ENCODE data around the gene NEURL4.

NEURL4 gene

DNA sequence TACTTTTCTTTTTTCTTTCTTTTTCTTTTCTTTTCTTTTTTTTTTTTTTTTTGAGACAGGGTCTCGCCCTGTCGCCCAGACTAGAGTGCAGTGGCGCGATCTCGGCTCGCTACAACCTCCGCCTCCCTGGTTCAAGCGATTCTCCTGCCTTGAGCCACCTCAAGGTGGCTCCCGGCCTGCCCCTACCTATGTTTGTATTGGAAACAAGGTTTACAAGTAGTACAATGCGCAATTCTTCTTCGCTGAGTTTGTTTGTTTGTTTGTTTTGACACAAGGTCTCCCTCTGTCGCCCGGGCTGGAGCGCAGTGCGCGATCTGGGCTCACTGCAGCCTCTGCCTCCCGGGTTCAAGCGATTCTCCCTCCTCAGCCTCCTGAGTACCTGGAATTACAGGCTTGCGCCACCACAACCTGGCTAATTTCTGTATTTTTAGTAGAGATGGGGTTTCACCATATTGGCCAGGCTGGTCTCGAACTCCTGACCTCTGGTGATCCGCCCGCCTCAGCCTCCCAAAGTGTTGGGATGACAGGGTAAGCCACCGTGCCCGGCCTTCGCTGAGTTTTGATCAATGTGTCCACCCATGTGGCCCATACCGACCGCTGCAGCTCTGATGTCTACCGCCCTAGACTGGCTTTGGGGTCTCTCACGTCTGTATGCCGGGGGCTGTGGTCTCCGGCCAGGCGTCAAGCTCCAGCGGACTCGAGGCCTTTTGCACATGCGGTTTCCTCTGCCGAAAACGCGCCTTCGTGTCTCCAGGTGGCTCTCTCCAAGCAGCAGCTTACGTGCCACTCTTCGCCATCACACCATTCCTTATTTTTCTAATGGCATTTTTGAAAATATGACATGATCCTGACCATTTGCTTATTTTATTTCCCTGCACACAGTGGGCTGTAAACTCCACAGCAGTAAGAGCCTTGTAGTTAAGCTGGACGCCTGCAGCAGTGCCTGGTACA is 33.6 kb downstream of the NEURL4 start:
- no peak for DNase-seq

DNA sequence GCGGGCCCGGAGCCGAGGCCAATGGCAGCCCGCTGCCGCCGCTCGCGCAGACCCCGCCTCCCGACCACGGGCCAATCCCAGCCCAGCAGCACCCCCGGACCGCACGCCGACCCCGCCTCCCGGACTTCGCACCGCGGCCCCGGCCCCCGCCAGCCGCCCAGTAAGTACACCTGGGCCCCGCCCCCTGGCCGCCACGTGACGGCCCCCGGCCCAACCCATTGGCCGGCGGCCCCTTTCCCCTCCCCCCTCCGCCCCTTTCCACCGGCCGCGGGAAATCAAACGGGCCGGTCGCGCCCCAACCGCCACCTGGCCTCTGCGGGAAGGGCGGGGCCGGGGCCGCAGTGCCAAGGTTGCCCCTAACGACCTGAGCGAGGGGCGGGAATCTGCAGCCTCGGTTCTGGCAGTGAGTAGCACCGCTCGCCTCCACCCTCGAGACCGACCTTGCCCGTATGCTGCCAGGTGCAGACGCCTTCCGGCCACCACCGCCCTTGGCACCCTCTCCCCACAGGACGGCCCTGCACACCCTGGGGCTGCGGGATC is 34.5 kb downstream of the NEURL4 start, which contains the start of gene YBX2:
Gene YBX2 (minus strand): TSS at position 26 of the 540 bp plus-strand sequence. CDS start 139 bp downstream, outside the sequence.
- peak; percentile 3 for DNase-seq

DNA sequence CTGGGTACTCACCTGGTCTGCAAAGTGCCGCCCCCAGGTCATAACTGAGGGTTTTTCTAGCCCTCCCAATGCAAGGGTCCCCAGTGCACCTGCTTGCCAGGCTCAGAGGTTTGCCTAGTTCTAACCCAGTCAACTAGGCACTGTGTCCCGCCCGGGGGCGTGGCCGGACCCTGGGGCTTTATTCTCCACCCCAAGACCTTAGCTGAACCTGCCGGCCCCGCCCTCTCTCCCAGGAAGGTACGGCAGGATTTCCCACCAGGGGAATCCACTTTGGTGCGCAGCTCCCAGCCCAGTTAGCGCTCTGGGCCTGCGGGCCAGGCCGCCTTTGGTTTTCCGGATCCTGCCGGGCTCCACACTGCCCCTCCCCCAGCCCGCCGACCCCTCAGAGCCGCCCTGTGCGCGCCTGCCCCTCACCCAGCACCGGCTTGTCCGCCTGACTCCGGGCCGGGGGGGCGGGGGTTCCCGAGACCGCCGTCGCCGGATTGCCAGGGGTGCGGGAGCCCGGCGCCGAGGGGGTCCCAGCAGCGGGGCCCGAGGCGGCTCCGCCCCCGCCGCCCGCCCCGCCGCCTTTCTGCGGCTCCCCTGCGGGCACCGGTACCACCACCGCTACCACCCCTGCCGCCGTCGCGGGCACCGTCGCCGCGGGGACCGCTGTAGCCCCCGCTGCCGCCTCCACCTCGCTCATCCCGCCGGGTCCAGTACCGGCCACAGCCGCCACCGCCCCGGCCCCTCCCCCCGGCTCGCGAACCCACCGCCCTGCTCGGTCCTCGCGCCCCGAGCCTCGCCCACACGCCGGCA is 35.1 kb downstream of the NEURL4 start:
- no peak for DNase-seq

DNA sequence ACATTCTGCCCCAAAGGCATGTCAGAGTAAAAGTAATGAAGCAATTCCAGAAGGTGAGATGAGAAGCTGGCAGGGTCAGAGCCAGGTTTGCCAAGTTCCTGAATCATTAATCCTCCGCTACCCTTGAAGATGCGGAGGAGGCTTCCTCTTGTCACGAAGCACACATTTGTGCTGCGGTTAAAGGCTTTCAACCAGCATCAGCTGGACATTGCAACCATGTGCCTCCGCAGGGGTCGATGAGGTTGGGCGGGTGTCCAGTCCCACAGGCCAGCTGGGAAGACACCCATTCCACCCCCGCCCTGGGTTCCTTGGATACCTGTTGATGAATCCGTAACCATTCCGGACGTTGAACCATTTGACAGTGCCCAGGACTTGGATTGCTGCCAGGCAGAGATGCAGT is 36.0 kb downstream of the NEURL4 start:
- DNase-seq, result no peak

- DNase-seq, result no peak
These were observed 36.4 kb downstream of the NEURL4 start for GRCh38 chr17:7292729-7293128.

GRCh38 chr17:7292194-7292593 is 36.9 kb downstream of the NEURL4 start:
- no peak for DNase-seq

- DNase-seq, result no peak
These were observed 38.5 kb downstream of the NEURL4 start for GRCh38 chr17:7290685-7291084.

- no peak for DNase-seq
These were observed 39.0 kb downstream of the NEURL4 start for GRCh38 chr17:7290166-7290565.

- no peak for DNase-seq
These were observed 39.7 kb downstream of the NEURL4 start for GRCh38 chr17:7289256-7290032.

DNA sequence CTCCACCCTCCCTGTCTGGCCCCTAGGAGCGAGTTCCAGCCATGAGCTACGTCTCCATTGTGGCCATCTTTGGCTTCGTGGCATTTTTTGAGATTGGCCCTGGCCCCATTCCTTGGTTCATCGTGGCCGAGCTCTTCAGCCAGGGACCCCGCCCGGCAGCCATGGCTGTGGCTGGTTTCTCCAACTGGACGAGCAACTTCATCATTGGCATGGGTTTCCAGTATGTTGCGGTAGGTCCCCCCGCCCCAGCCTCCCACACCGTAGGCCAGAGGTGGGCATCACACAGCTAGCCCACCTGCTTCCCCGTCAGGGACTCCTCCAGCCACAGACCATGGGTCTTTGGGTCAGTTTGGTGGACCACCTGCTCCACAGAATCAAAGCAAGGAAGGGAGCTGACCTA is 43.5 kb downstream of the NEURL4 start:
- DNase-seq, result no peak

- no peak for DNase-seq
These were observed 44.2 kb downstream of the NEURL4 start for GRCh38 chr17:7284911-7285310.

DNA sequence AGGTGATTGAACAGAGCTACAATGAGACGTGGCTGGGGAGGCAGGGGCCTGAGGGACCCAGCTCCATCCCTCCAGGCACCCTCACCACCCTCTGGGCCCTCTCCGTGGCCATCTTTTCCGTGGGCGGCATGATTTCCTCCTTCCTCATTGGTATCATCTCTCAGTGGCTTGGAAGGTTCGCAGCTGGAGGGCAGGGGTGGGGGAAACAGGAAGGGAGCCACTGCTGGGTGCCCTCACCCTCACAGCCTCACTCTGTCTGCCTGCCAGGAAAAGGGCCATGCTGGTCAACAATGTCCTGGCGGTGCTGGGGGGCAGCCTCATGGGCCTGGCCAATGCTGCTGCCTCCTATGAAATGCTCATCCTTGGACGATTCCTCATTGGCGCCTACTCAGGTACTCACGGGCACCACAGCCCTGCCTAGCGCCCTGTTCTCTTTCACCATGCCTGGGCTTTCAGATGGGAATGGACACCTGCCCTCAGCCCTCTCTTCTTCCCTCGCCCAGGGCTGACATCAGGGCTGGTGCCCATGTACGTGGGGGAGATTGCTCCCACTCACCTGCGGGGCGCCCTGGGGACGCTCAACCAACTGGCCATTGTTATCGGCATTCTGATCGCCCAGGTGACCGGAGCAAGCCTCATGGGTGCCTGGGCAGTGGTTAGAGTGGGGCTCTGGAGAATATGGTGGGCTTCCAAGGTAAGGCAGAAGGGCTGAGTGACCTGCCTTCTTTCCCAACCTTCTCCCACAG is 45.5 kb downstream of the NEURL4 start:
- DNase-seq, result no peak

DNA sequence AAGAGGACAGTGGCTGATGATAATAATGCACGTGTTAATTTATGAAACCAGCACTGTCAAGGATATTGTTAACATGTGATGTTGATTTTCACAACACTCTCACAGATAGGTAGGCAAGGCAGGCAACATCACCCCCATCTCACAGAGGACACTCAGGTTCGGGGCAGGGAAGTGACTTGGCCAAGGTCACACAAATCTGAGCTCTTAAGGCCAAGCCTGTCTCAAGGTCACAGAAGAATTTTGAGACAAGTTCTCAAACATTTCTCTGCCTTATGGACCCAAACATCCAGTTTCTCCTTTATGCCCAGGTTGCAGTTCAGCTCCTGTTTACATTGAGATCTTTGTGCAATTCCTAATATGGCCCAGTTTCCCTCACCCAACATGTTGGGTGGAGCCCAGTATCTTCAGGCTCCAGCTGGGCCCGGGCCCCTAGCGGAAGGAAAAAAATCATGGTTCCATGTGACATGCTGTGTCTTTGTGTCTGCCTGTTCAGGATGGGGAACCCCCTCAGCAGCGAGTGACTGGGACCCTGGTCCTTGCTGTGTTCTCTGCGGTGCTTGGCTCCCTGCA is 46.3 kb downstream of the NEURL4 start:
- no peak for DNase-seq

GRCh38 chr17:7281953-7282751 is 47.0 kb downstream of the NEURL4 start:
- DNase-seq, result no peak

GRCh38 chr17:7281074-7281952 is 47.8 kb downstream of the NEURL4 start, which contains the start of gene SLC2A4:
Gene SLC2A4 (plus strand): TSS chr17:7281718. CDS start chr17:7281935, 217 bp downstream.
- DNase-seq, result peak; percentile 74

DNA sequence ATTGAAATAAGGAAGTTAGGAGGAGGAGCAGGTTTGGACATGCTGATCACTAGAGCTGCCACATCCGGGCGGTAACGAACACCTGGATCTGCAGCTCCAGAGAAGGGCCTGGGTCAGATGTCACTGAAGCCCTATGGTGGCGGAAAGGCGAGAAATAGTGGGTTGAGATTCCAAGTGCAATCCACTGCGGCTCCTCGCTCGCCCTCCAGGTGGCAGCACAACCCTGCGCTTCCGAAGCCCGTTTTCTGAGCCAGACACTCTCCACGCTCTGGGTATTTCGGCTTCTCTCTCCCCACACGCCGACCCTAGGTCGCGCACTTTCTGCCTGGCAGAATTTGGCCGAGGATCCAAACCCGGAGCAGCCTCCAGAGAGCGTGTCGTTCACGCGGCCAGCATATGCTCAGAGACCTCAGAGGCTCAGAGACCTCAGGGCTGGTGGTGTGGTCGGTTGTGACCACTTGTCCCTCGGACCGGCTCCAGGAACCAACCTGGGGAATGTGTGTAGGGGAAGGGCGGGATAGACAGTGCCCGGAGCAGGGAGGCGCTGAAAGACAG is 48.5 kb downstream of the NEURL4 start:
- peak; percentile 16 for DNase-seq

- no peak for DNase-seq
These were observed 49.7 kb downstream of the NEURL4 start for GRCh38 chr17:7279448-7279847.

- DNase-seq, result no peak
These were observed 62.4 kb downstream of the NEURL4 start for GRCh38 chr17:7266784-7267183.
